Mesenchymal stem cell (in vitro differentiated cells and primary cell): ENCODE measurements around the gene RBM20.
A peak's percentile ranks its signal among the peaks of the same experiment; 100 is the strongest.
"Not testable (repeated sequence)": the region's sequence is repeated elsewhere in the genome, so short reads cannot be mapped to it uniquely, and the experiment has no call there.

Experiments
- DNase-seq: peaks from one replicate; pipeline ENCODE4 v3.0.0-alpha.2; 2013
- H2AFZ ChIP-seq: one replicate; pipeline ENCODE4 v1.6.1; 2013; ENCODE audit warnings: low read depth, mild to moderate bottlenecking, control low read depth, inconsistent platforms, low read length, moderate library complexity
- H2AK5ac ChIP-seq: 2 replicates; pipeline ENCODE4 v1.6.1; 2013; ENCODE audit warnings: low read length, moderate library complexity, mild to moderate bottlenecking, inconsistent platforms; ENCODE audit not compliant: severe bottlenecking
- H2BK120ac ChIP-seq: one replicate; pipeline ENCODE4 v1.6.1; 2013; ENCODE audit warnings: low read depth, mild to moderate bottlenecking, inconsistent platforms, low read length, moderate library complexity
- H2BK12ac ChIP-seq, 2 experiments: one replicate each; pipeline ENCODE4 v1.6.1; 2013; ENCODE audit warnings: inconsistent platforms in 2 of 2, low read length in 2 of 2, mild to moderate bottlenecking in 2 of 2, moderate library complexity in 2 of 2, control low read depth in 1 of 2
- H2BK15ac ChIP-seq: one replicate; pipeline ENCODE4 v1.6.1; 2013; ENCODE audit warnings: mild to moderate bottlenecking, low read depth, inconsistent platforms; ENCODE audit not compliant: poor library complexity, severe bottlenecking
- H2BK5ac ChIP-seq: 2 replicates; pipeline ENCODE4 v1.6.1; 2013; ENCODE audit warnings: low read depth, mild to moderate bottlenecking, low read length, control low read depth, inconsistent platforms; ENCODE audit not compliant: poor library complexity, severe bottlenecking
- H3K14ac ChIP-seq, 2 experiments: one replicate each; pipeline ENCODE4 v1.6.1; 2013; ENCODE audit warnings: inconsistent platforms in 2 of 2, low read length in 2 of 2, control low read depth in 1 of 2, mild to moderate bottlenecking in 1 of 2, moderate library complexity in 1 of 2
- H3K18ac ChIP-seq, 2 experiments: one replicate each; pipeline ENCODE4 v1.6.1; 2013; ENCODE audit warnings: inconsistent platforms in 2 of 2, low read length in 2 of 2, control low read depth in 1 of 2, low read depth in 1 of 2, mild to moderate bottlenecking in 1 of 2
- H3K23ac ChIP-seq, 2 experiments: one replicate each; pipeline ENCODE4 v1.6.1; 2013; ENCODE audit warnings: inconsistent platforms in 2 of 2, low read length in 2 of 2, mild to moderate bottlenecking in 2 of 2, moderate library complexity in 2 of 2, control low read depth in 1 of 2
- H3K27ac ChIP-seq: 2 replicates; pipeline ENCODE4 v1.5.1; 2013; ENCODE audit warnings: mild to moderate bottlenecking, moderate library complexity, low read length, control low read depth, inconsistent platforms; ENCODE audit not compliant: poor library complexity, severe bottlenecking
- H3K27me3 ChIP-seq, 2 experiments: 2 replicates each; pipeline versions ENCODE4 v1.6.1 to v1.7.0; 2013; ENCODE audit warnings: low read length in 2 of 2, mild to moderate bottlenecking in 2 of 2, moderate library complexity in 2 of 2, control low read depth in 1 of 2, inconsistent platforms in 1 of 2; ENCODE audit not compliant: control insufficient read depth in 1 of 2, insufficient read depth in 1 of 2
- H3K36me3 ChIP-seq, 2 experiments: 2 replicates each; pipeline versions ENCODE4 v1.6.1 to v1.7.0; 2013; ENCODE audit warnings: low read length in 2 of 2, control low read depth in 1 of 2, inconsistent platforms in 1 of 2, low read depth in 1 of 2, mild to moderate bottlenecking in 1 of 2; ENCODE audit not compliant: insufficient read depth in 2 of 2, control insufficient read depth in 1 of 2
- H3K4ac ChIP-seq, 2 experiments: one replicate each; pipeline ENCODE4 v1.6.1; 2013; ENCODE audit warnings: inconsistent platforms in 2 of 2, low read length in 2 of 2, mild to moderate bottlenecking in 2 of 2, moderate library complexity in 2 of 2, control low read depth in 1 of 2, low read depth in 1 of 2
- H3K4me1 ChIP-seq: 2 replicates; pipeline ENCODE4 v1.6.1; 2013; ENCODE audit warnings: low read depth, low read length, control low read depth; ENCODE audit not compliant: control insufficient read depth, insufficient read depth
- H3K4me2 ChIP-seq: 2 replicates; pipeline ENCODE4 v1.6.1; 2013; ENCODE audit warnings: low read length, mild to moderate bottlenecking, inconsistent platforms; ENCODE audit not compliant: poor library complexity, severe bottlenecking
- H3K4me3 ChIP-seq, 2 experiments: 2 replicates each; pipeline versions ENCODE4 v1.5.1 to v1.7.0; 2013; ENCODE audit warnings: low read length in 2 of 2, mild to moderate bottlenecking in 2 of 2, control low read depth in 1 of 2, low read depth in 1 of 2; ENCODE audit not compliant: insufficient read depth in 1 of 2
- H3K79me1 ChIP-seq: replicated peaks from 2 replicates; pipeline ENCODE4 v1.6.1; 2013; ENCODE audit warnings: mild to moderate bottlenecking, control low read depth, low read length, inconsistent platforms; ENCODE audit not compliant: poor library complexity, severe bottlenecking
- H3K9ac ChIP-seq: 2 replicates; pipeline ENCODE4 v1.7.0; 2013; ENCODE audit warnings: mild to moderate bottlenecking, low read length, moderate library complexity
- H3K9me3 ChIP-seq: 2 replicates; pipeline ENCODE4 v1.7.0; 2013; ENCODE audit warnings: mild to moderate bottlenecking, low read length; ENCODE audit not compliant: control insufficient read depth
- H4K8ac ChIP-seq: one replicate; pipeline ENCODE4 v1.6.1; 2013; ENCODE audit warnings: inconsistent platforms, mild to moderate bottlenecking, low read length, moderate library complexity
- H4K91ac ChIP-seq: one replicate; pipeline ENCODE4 v1.6.1; 2013; ENCODE audit warnings: mild to moderate bottlenecking, low read length, inconsistent platforms
- WGBS: methylation state at CpG from one replicate; pipeline ENCODE4 v1.1.7; 2013; ENCODE audit warnings: mixed read lengths; 5-methylcytosine and 5-hydroxymethylcytosine counted together

Gene RBM20

DNA sequence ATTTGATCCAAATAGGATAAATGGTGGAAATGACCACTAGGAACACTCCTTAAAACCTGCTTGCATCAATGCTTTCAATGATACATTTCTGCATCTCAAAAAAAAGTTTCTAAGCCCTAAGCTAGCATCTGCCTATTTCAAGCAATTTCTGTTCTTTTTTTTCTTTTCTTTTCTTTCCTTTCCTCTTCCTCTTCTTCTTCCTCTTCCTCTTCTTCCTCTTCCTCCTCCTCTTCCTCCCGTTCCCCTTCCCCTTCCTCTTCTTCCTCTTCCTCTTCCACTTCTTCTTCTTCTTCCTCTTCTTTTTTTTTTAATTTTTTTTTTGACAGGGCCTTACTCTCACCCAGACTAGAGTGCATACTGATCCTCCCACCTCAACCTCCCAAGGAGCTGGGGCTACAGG is 15.4 kb downstream of the RBM20 start:
- Histone ChIP-seq H3K9ac (no peak overlapping the region), H3K18ac (no peak overlapping the region), H2AK5ac (no peak overlapping the region), H3K23ac (no peak overlapping the region), H2BK5ac (no peak overlapping the region), H3K9me3 (no peaks in the 10 kb centered on the region), H3K14ac (no peak overlapping the region), H2AFZ (no peak overlapping the region), H3K4me2 (no peak overlapping the region), H3K4me3 (no peak overlapping the region), H4K8ac (no peak overlapping the region), H3K4me1 (peaks cover 2% of the 10 kb centered on the region), H3K4ac (no peak overlapping the region), H3K36me3 (no peaks in the 10 kb centered on the region), H2BK15ac (no peak overlapping the region), H3K27ac (no peak overlapping the region), H3K27me3 (peaks cover 0 to 13% of the 10 kb centered on the region in 2 experiments), H4K91ac (no peak overlapping the region), H2BK120ac (no peak overlapping the region), H2BK12ac (no peak overlapping the region), H3K79me1 (no peaks in the 10 kb centered on the region)
- WGBS = 89% methylated on average over 1 of the region's 1 CpG
- no peak for DNase-seq

DNA sequence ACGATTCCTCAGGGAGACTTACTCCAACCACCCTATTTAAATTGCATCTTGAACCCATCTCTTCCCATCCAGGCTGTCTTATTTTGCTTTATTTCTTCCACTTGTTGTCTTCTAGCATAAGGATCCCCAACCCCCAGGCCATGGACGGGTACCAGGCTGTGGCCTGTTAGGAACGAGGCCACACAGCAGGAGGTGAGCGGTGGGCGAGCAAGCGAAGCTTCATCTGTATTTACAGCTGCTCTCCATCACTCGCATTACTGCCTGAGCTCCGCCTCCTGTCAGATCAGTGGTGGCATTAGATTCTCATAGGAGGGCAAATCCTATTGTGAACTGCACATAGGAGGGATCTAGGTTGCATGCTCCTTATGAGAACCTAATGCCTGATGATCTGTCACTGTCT is 16.2 kb downstream of the RBM20 start:
- H2AK5ac ChIP-seq, H3K4me3 ChIP-seq, H3K4me1 ChIP-seq, H3K23ac ChIP-seq, H3K4ac ChIP-seq, H2BK120ac ChIP-seq, H3K18ac ChIP-seq, H3K9me3 ChIP-seq, DNase-seq, H3K27ac ChIP-seq, H2AFZ ChIP-seq, H2BK5ac ChIP-seq, H4K91ac ChIP-seq, H3K36me3 ChIP-seq, H3K4me2 ChIP-seq, H4K8ac ChIP-seq, H2BK15ac ChIP-seq, H3K79me1 ChIP-seq, H2BK12ac ChIP-seq, H3K9ac ChIP-seq, H3K14ac ChIP-seq: not testable (repeated sequence)
- WGBS = 85% methylated on average over 8 of the region's 8 CpGs
- H3K27me3 ChIP-seq = peaks cover 0 to 13% of the 10 kb centered on the region in 2 experiments

DNA sequence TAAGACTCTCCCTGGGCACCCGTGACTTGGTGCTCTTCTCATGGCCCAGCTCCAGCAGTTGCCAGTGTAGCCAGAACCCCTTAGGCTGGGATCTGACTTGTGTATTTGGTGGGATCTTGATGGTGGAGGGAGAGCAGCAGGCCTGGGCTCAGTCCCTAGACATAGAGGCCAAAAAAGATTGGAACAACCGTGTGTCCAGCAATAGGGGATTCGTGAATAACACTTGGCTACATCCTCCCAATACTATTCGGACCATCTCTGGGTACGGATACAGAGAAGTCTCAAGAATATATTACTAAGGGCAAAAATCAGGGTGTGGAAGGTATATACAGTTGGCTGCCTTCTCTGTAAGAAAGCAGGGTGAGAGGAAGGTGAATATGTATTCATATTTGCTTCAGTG is 17.2 kb downstream of the RBM20 start:
- Histone ChIP-seq H3K23ac (no peak overlapping the region), H4K8ac (no peak overlapping the region), H2AK5ac (peak overlapping the region; percentile 53), H3K36me3 (no peaks in the 10 kb centered on the region), H4K91ac (no peak overlapping the region), H3K14ac (no peak overlapping the region), H3K79me1 (no peaks in the 10 kb centered on the region), H3K4me2 (no peak overlapping the region), H3K27me3 (peaks cover 0 to 13% of the 10 kb centered on the region in 2 experiments), H3K18ac (no peak overlapping the region), H3K9me3 (no peaks in the 10 kb centered on the region), H3K4me1 (peaks cover 5% of the 10 kb centered on the region), H3K27ac (no peak overlapping the region), H3K9ac (no peak overlapping the region), H2BK12ac (no peak overlapping the region), H2BK15ac (peak overlapping the region; percentile 36), H2BK120ac (no peak overlapping the region), H2BK5ac (no peak overlapping the region), H3K4me3 (no peak overlapping the region), H3K4ac (no peak overlapping the region), H2AFZ (no peak overlapping the region)
- 95% methylated on average over 5 of the region's 5 CpGs for WGBS
- no peak for DNase-seq

DNA sequence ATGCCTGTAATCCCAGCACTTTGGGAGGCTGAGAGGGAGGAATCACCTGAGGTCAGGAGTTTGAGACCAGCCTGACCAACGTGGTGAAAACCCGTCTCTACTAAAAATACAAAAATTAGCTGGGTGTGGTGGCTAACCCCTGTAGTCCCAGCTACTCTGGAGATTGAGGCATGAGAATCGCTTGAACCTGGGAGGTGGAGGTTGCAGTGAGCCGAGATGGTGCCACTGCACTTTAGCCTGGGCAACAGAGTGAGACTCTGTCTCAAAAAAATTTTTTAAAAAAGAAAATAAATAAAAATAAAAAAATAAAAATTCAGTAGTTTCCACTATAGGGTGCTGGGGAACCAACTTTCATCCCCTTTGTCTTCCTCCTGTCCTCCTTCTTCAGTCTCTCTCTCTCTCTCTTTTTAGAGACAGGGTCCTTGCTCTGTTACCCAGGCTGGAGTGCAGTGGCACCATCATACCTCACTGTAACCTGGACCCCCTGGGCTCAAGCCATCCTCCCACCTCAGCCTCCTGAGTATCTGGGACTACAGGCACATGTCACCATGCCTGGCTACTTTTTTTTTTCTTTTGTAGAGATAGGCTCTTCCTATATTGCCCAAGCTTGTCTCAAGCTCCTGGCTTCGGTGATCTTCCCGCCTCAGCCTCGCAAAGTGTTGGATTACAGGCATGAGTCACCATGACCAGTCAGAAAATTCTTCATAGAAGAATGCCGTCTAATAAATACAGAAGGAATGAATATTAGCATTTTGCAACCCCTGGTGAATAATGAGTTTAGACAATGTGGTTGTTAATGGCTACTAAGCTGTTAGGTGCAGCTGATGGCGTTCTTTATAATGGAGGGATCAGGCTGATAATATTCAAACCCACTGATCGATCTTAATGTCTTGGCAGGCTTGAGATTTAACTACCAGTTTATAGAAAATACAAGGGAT is 20.6 kb downstream of the RBM20 start:
- Histone ChIP-seq H2BK12ac (peak overlapping the region in 1 of 2 experiments; percentile 21), H3K36me3 (no peaks in the 10 kb centered on the region), H3K4me2 (no peak overlapping the region), H2AK5ac (no peak overlapping the region), H2AFZ (no peak overlapping the region), H2BK120ac (no peak overlapping the region), H3K79me1 (no peaks in the 10 kb centered on the region), H2BK5ac (no peak overlapping the region), H2BK15ac (no peak overlapping the region), H3K9ac (no peak overlapping the region), H3K14ac (no peak overlapping the region), H3K18ac (no peak overlapping the region), H3K4ac (no peak overlapping the region), H3K23ac (no peak overlapping the region), H4K8ac (peak overlapping the region; percentile 36), H3K9me3 (no peaks in the 10 kb centered on the region), H3K27ac (no peak overlapping the region), H3K4me3 (no peak overlapping the region), H3K27me3 (peaks cover 0 to 28% of the 10 kb centered on the region in 2 experiments), H4K91ac (no peak overlapping the region), H3K4me1 (peaks cover 5% of the 10 kb centered on the region)
- peak; percentile 96 for DNase-seq
- WGBS = 37% methylated on average over 8 of the region's 10 CpGs
